NOMO-1 treated with dmso at 0.1 percent for 144 hours (cell line): ENCODE measurements around the gene TSPAN32.
"Not testable (repeated sequence)": the region's sequence is repeated elsewhere in the genome, so short reads cannot be mapped to it uniquely, and the experiment has no call there.

Source experiments
- DNase-seq: peaks from one replicate; lab custom pipeline; 2025; ENCODE audit not compliant: unreplicated experiment; lab: John Stamatoyannopoulos, UW

The TSPAN32 gene

GRCh38 chr11:2363130-2363529, 61.3 kb downstream of the TSPAN32 start:
- no peak for DNase-seq

GRCh38 chr11:2363577-2364370, 62.0 kb downstream of the TSPAN32 start:
- no peak for DNase-seq

GRCh38 chr11:2364386-2364785, 62.6 kb downstream of the TSPAN32 start:
- DNase-seq, result not testable (repeated sequence)

GRCh38 chr11:2365571-2366210, 63.9 kb downstream of the TSPAN32 start:
- DNase-seq, result no peak

GRCh38 chr11:2366276-2366675, 64.5 kb downstream of the TSPAN32 start:
- no peak for DNase-seq

GRCh38 chr11:2366733-2367132, 64.9 kb downstream of the TSPAN32 start:
- no peak for DNase-seq

- no peak for DNase-seq
Observed at GRCh38 chr11:2367266-2368160, 65.7 kb downstream of the TSPAN32 start.
